Measurements from ENCODE around the gene TIMD4.
"Not testable (repeated sequence)": the region's sequence is repeated elsewhere in the genome, so short reads cannot be mapped to it uniquely, and the experiment has no call there.

TIMD4 gene

GRCh38 chr5:156963125-156963524 is at the start of gene TIMD4:
Gene TIMD4, minus strand, starts transcription at chr5:156963226. Its CDS starts 28 bp downstream, at chr5:156963198.
- no peaks in the 10 kb centered on the region for H3K4me1 ChIP-seq (ENCODE audit: insufficient read depth, low read length)
- no peak within 1 kb of the TSS for H3K4me3 ChIP-seq (ENCODE audit: low read length)
- H3K27me3 ChIP-seq (ENCODE audit: insufficient read depth, low read length) = no peaks in the 10 kb centered on the region

GRCh38 chr5:157006262-157006661 is 43.2 kb upstream of the TIMD4 start:
- Histone ChIP-seq H3K36me3 (ENCODE audit: insufficient read depth, low read length) (no peaks in the 10 kb centered on the region), H3K9me3 (ENCODE audit: low read length) (no peaks in the 10 kb centered on the region), H3K4me1 (ENCODE audit: insufficient read depth, low read length) (no peaks in the 10 kb centered on the region), H3K4me3 (ENCODE audit: low read length) (no peak overlapping the region), H3K27me3 (ENCODE audit: insufficient read depth, low read length) (no peaks in the 10 kb centered on the region), H2AFZ (ENCODE audit: low read depth, low read length) (no peak overlapping the region)

More at GRCh38 chr5:156963125-156963524, at the start of gene TIMD4:
- no peaks in the 10 kb centered on the region for H3K36me3 ChIP-seq (ENCODE audit: insufficient read depth, low read length)
- H3K9me3 ChIP-seq (ENCODE audit: low read length) = no peaks in the 10 kb centered on the region
- H2AFZ ChIP-seq (ENCODE audit: low read depth, low read length) = no peak within 1 kb of the TSS

GRCh38 chr5:157004893-157005551 is 42.0 kb upstream of the TIMD4 start:
- no peak overlapping the region for H3K4me3 ChIP-seq (ENCODE audit: low read length)
- no peaks in the 10 kb centered on the region for H3K4me1 ChIP-seq (ENCODE audit: insufficient read depth, low read length)
- H2AFZ ChIP-seq (ENCODE audit: low read depth, low read length) = no peak overlapping the region
- H3K27me3 ChIP-seq (ENCODE audit: insufficient read depth, low read length) = no peaks in the 10 kb centered on the region
- no peaks in the 10 kb centered on the region for H3K9me3 ChIP-seq (ENCODE audit: low read length)
- no peaks in the 10 kb centered on the region for H3K36me3 ChIP-seq (ENCODE audit: insufficient read depth, low read length)

GRCh38 chr5:156991714-156992113 is 28.7 kb upstream of the TIMD4 start:
- Histone ChIP-seq H3K36me3 (ENCODE audit: insufficient read depth, low read length) (no peaks in the 10 kb centered on the region), H2AFZ (ENCODE audit: low read depth, low read length) (no peak overlapping the region), H3K4me1 (ENCODE audit: insufficient read depth, low read length) (no peaks in the 10 kb centered on the region), H3K4me3 (ENCODE audit: low read length) (no peak overlapping the region), H3K27me3 (ENCODE audit: insufficient read depth, low read length) (no peaks in the 10 kb centered on the region), H3K9me3 (ENCODE audit: low read length) (no peaks in the 10 kb centered on the region)

- Histone ChIP-seq H3K4me3 (ENCODE audit: low read length) (no peak overlapping the region), H3K36me3 (ENCODE audit: insufficient read depth, low read length) (no peaks in the 10 kb centered on the region), H3K9me3 (ENCODE audit: low read length) (no peaks in the 10 kb centered on the region), H3K27me3 (ENCODE audit: insufficient read depth, low read length) (no peaks in the 10 kb centered on the region), H2AFZ (ENCODE audit: low read depth, low read length) (no peak overlapping the region), H3K4me1 (ENCODE audit: insufficient read depth, low read length) (no peaks in the 10 kb centered on the region)
Measured at GRCh38 chr5:156984064-156984463, 21.0 kb upstream of the TIMD4 start.

- Histone ChIP-seq H3K4me1 (ENCODE audit: insufficient read depth, low read length) (no peaks in the 10 kb centered on the region), H2AFZ (ENCODE audit: low read depth, low read length) (no peak overlapping the region), H3K4me3 (ENCODE audit: low read length) (no peak overlapping the region), H3K9me3 (ENCODE audit: low read length) (no peaks in the 10 kb centered on the region), H3K36me3 (ENCODE audit: insufficient read depth, low read length) (no peaks in the 10 kb centered on the region), H3K27me3 (ENCODE audit: insufficient read depth, low read length) (no peaks in the 10 kb centered on the region)
Measured at GRCh38 chr5:156981481-156981880, 18.5 kb upstream of the TIMD4 start.

- Histone ChIP-seq H3K4me3 (ENCODE audit: low read length) (no peak overlapping the region), H3K4me1 (ENCODE audit: insufficient read depth, low read length) (no peaks in the 10 kb centered on the region), H3K36me3 (ENCODE audit: insufficient read depth, low read length) (no peaks in the 10 kb centered on the region), H2AFZ (ENCODE audit: low read depth, low read length) (no peak overlapping the region), H3K27me3 (ENCODE audit: insufficient read depth, low read length) (no peaks in the 10 kb centered on the region), H3K9me3 (ENCODE audit: low read length) (no peaks in the 10 kb centered on the region)
Measured at GRCh38 chr5:156974328-156974727, 11.3 kb upstream of the TIMD4 start.

GRCh38 chr5:156971848-156972525 is 9.0 kb upstream of the TIMD4 start:
- no peak overlapping the region for H2AFZ ChIP-seq (ENCODE audit: low read depth, low read length)
- H3K36me3 ChIP-seq (ENCODE audit: insufficient read depth, low read length) = no peaks in the 10 kb centered on the region
- H3K4me3 ChIP-seq (ENCODE audit: low read length) = no peak overlapping the region
- H3K9me3 ChIP-seq (ENCODE audit: low read length) = no peaks in the 10 kb centered on the region
- H3K27me3 ChIP-seq (ENCODE audit: insufficient read depth, low read length) = no peaks in the 10 kb centered on the region
- no peaks in the 10 kb centered on the region for H3K4me1 ChIP-seq (ENCODE audit: insufficient read depth, low read length)

- Histone ChIP-seq H3K9me3 (ENCODE audit: low read length) (no peaks in the 10 kb centered on the region), H3K27me3 (ENCODE audit: insufficient read depth, low read length) (no peaks in the 10 kb centered on the region)
Measured at GRCh38 chr5:156971415-156971814, 8.4 kb upstream of the TIMD4 start.

GRCh38 chr5:156967386-156967785 is 4.4 kb upstream of the TIMD4 start:
- not testable (repeated sequence) for H3K4me1 ChIP-seq (ENCODE audit: insufficient read depth, low read length); H3K9me3 ChIP-seq (ENCODE audit: low read length); H3K27me3 ChIP-seq (ENCODE audit: insufficient read depth, low read length); H2AFZ ChIP-seq (ENCODE audit: low read depth, low read length); H3K4me3 ChIP-seq (ENCODE audit: low read length); H3K36me3 ChIP-seq (ENCODE audit: insufficient read depth, low read length)

More at GRCh38 chr5:156971415-156971814, 8.4 kb upstream of the TIMD4 start:
- no peaks in the 10 kb centered on the region for H3K36me3 ChIP-seq (ENCODE audit: insufficient read depth, low read length)
- no peaks in the 10 kb centered on the region for H3K4me1 ChIP-seq (ENCODE audit: insufficient read depth, low read length)
- no peak overlapping the region for H2AFZ ChIP-seq (ENCODE audit: low read depth, low read length)
- no peak overlapping the region for H3K4me3 ChIP-seq (ENCODE audit: low read length)

- no peak overlapping the region for H3K4me3 ChIP-seq (ENCODE audit: low read length)
- no peaks in the 10 kb centered on the region for H3K4me1 ChIP-seq (ENCODE audit: insufficient read depth, low read length)
- H3K36me3 ChIP-seq (ENCODE audit: insufficient read depth, low read length) = no peaks in the 10 kb centered on the region
- H3K9me3 ChIP-seq (ENCODE audit: low read length) = no peaks in the 10 kb centered on the region
- no peak overlapping the region for H2AFZ ChIP-seq (ENCODE audit: low read depth, low read length)
- no peaks in the 10 kb centered on the region for H3K27me3 ChIP-seq (ENCODE audit: insufficient read depth, low read length)
Measured at GRCh38 chr5:156956321-156956720, 6.7 kb downstream of the TIMD4 start.

GRCh38 chr5:156951359-156951758 is 11.7 kb downstream of the TIMD4 start:
- no peak overlapping the region for H3K4me3 ChIP-seq (ENCODE audit: low read length)
- no peaks in the 10 kb centered on the region for H3K27me3 ChIP-seq (ENCODE audit: insufficient read depth, low read length)
- no peaks in the 10 kb centered on the region for H3K4me1 ChIP-seq (ENCODE audit: insufficient read depth, low read length)
- H3K36me3 ChIP-seq (ENCODE audit: insufficient read depth, low read length) = no peaks in the 10 kb centered on the region
- no peak overlapping the region for H2AFZ ChIP-seq (ENCODE audit: low read depth, low read length)
- no peaks in the 10 kb centered on the region for H3K9me3 ChIP-seq (ENCODE audit: low read length)

GRCh38 chr5:156950716-156951115 is 12.3 kb downstream of the TIMD4 start:
- Histone ChIP-seq H3K9me3 (ENCODE audit: low read length) (no peaks in the 10 kb centered on the region), H2AFZ (ENCODE audit: low read depth, low read length) (no peak overlapping the region), H3K4me3 (ENCODE audit: low read length) (no peak overlapping the region), H3K36me3 (ENCODE audit: insufficient read depth, low read length) (no peaks in the 10 kb centered on the region), H3K27me3 (ENCODE audit: insufficient read depth, low read length) (no peaks in the 10 kb centered on the region), H3K4me1 (ENCODE audit: insufficient read depth, low read length) (no peaks in the 10 kb centered on the region)

All from neuron (in vitro differentiated cells).